T-helper 2 cell treated with Interferon-gamma antibody and Interleukin-4, amounts not matched to agents 5 μg/mL and 100 μg/mL, for 36 hours (primary cell): ENCODE data around the gene C16orf78.

ENCODE experiments used
- DNase-seq: peaks from one replicate; pipeline ENCODE4 v3.0.0; 2021; ENCODE audit warnings: low spot score
- H3K27ac Mint-ChIP-seq: one replicate; pipeline ENCODE4 v1.8.0; 2021; ENCODE audit warnings: mild to moderate bottlenecking, mixed read lengths
- H3K27me3 Mint-ChIP-seq: one replicate; pipeline ENCODE4 v1.8.0; 2021; ENCODE audit warnings: low read depth, mixed read lengths
- H3K36me3 Mint-ChIP-seq: one replicate; pipeline ENCODE4 v1.8.0; 2021; ENCODE audit warnings: low read depth, mixed read lengths
- H3K4me1 Mint-ChIP-seq: one replicate; pipeline ENCODE4 v1.8.0; 2021; ENCODE audit warnings: low read depth, mixed read lengths
- H3K4me3 Mint-ChIP-seq: one replicate; pipeline ENCODE4 v1.8.0; 2022; ENCODE audit warnings: mild to moderate bottlenecking, moderate library complexity, mixed read lengths
- H3K9me3 Mint-ChIP-seq: one replicate; pipeline ENCODE4 v1.8.0; 2021; ENCODE audit warnings: mixed read lengths

Gene C16orf78, protein sequence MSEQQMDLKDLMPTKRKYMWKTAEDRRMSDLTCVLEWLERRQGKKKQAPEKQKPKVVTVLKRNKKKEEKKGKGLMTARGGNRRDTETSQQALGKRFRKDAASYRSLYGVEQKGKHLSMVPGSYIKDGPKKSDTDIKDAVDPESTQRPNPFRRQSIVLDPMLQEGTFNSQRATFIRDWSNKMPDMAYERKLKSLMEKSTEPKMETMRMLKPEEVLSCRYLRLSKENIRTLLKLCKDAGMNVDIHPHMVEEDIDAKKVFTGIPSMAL

DNA sequence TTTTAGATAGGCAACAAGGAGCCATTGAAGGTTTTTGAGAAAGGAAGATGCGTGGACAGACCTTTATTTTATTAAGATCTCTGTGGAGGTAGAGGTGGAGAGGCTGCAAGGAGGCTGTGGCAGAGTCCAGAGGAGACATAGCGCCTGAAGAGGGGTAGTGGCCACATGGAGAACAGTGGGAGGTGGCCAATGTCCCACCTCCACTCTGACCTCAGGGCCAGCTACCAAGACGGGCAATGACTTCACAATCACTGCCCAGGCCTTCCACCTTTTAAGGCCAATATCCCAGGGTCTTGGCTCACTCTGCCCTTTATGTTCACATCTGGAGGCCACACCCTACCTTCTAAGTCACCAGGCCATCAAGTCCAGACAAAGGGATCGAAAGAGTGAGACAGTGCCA is at the start of gene C16orf78:
C16orf78 (plus strand) TSS at position 301 of the 400 bp plus-strand sequence. CDS start 136 bp downstream, outside the sequence.
- no peak for DNase-seq
- H3K36me3 Mint-ChIP-seq, result no peaks in the 10 kb centered on the region
- no peak within 1 kb of the TSS for H3K27ac Mint-ChIP-seq
- no peaks in the 10 kb centered on the region for H3K9me3 Mint-ChIP-seq
- no peaks in the 10 kb centered on the region for H3K27me3 Mint-ChIP-seq
- no peaks in the 10 kb centered on the region for H3K4me1 Mint-ChIP-seq
- H3K4me3 Mint-ChIP-seq, result no peak within 1 kb of the TSS

DNA sequence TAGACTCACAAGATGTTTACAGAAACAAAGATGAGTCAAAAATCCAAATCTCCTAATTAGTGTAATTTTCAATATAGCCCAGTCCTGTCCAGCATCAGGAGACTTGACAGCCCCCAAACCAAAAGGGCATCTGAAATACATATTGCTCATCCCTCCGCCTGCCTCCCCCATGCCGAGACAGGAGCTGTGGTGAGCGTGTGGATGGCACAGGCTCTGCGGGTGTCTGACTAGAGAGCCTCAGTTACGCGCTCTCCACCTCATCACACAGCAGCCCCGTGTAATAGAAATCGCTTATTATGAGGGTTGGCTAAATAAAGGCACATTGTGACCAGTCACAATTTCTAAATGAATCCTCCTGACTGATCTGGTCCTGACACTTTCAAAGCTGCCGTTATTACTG is 48.9 kb upstream of the C16orf78 start:
- Mint-ChIP-seq H3K9me3 (no peaks in the 10 kb centered on the region), H3K27ac (no peak overlapping the region), H3K4me3 (no peak overlapping the region), H3K27me3 (no peaks in the 10 kb centered on the region), H3K36me3 (no peaks in the 10 kb centered on the region), H3K4me1 (no peaks in the 10 kb centered on the region)
- no peak for DNase-seq

DNA sequence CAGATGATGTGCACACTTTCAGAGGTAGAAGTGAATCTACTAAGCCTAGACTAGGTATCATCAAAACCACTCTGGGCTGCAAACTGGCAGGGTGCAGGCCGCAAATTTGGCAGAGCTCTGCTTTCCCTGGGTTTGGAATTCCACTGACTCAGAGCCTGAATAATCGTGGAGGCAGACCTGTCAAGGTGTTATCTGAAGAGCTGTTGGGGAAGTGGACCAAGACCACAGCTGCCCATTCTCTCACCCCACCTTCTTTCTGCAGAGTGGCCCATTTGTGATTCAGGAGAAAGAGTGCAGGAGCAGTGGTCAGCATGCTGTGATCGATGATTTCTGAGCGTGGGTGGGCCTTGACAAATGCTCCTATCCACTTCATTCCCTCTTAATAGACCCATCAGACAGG is 46.1 kb upstream of the C16orf78 start:
- no peaks in the 10 kb centered on the region for H3K36me3 Mint-ChIP-seq
- no peaks in the 10 kb centered on the region for H3K9me3 Mint-ChIP-seq
- no peak overlapping the region for H3K27ac Mint-ChIP-seq
- no peak overlapping the region for H3K4me3 Mint-ChIP-seq
- H3K27me3 Mint-ChIP-seq, result no peaks in the 10 kb centered on the region
- no peak for DNase-seq
- no peaks in the 10 kb centered on the region for H3K4me1 Mint-ChIP-seq

DNA sequence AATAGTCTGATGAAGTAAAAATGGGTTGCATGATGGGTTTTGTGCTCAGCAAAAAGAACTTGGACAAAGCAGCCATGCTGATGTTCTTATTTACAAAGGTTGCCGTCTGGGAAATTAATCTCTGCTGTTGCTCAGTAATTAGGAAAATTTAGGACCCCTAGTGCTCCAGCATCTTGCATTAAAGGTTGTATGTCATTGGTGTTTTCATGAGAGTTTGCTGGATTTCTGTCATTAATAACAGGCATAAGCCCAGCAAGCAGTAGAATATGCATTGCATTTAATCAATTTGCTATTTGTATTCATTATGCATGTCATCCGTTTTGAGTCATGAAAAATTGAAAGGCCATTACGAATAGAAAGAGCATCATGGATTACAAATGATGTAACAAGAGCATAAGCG is 45.3 kb upstream of the C16orf78 start:
- no peak for DNase-seq
- no peaks in the 10 kb centered on the region for H3K36me3 Mint-ChIP-seq
- H3K27me3 Mint-ChIP-seq, result no peaks in the 10 kb centered on the region
- no peaks in the 10 kb centered on the region for H3K9me3 Mint-ChIP-seq
- H3K4me3 Mint-ChIP-seq, result no peak overlapping the region
- H3K4me1 Mint-ChIP-seq, result no peaks in the 10 kb centered on the region
- H3K27ac Mint-ChIP-seq, result no peak overlapping the region

DNA sequence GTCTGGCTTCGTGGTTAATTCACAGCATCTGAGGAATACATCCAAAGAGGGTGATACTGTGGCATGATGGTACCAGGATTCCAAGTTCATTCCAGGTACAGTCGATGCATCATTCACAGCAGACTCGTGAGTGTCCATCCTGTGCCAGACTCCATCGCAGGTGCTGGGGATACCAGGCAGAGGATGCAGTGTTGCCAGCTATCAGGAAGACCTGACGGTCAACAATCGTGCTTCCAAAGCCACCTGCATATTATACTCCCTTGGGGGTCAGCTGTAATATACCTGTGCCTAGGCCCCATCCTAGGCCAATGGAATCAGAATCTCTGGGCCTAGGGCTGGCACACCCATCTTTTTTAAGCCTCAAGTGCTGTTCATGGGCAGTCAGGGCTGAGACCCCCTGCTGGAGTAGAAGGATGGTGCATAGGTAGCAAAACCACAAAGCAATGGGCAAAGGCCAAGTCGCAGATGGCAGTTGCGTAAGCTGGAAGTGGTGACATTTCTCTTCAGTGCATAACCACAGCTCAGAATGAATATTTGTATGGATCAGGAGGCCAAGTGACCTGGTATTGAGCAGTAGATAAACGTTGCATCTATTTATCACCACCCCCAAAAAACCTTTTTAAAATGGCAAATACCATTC is 42.9 kb upstream of the C16orf78 start:
- no peaks in the 10 kb centered on the region for H3K27me3 Mint-ChIP-seq
- H3K36me3 Mint-ChIP-seq, result no peaks in the 10 kb centered on the region
- H3K27ac Mint-ChIP-seq, result no peak overlapping the region
- no peak for DNase-seq
- no peaks in the 10 kb centered on the region for H3K4me1 Mint-ChIP-seq
- no peaks in the 10 kb centered on the region for H3K9me3 Mint-ChIP-seq
- no peak overlapping the region for H3K4me3 Mint-ChIP-seq

DNA sequence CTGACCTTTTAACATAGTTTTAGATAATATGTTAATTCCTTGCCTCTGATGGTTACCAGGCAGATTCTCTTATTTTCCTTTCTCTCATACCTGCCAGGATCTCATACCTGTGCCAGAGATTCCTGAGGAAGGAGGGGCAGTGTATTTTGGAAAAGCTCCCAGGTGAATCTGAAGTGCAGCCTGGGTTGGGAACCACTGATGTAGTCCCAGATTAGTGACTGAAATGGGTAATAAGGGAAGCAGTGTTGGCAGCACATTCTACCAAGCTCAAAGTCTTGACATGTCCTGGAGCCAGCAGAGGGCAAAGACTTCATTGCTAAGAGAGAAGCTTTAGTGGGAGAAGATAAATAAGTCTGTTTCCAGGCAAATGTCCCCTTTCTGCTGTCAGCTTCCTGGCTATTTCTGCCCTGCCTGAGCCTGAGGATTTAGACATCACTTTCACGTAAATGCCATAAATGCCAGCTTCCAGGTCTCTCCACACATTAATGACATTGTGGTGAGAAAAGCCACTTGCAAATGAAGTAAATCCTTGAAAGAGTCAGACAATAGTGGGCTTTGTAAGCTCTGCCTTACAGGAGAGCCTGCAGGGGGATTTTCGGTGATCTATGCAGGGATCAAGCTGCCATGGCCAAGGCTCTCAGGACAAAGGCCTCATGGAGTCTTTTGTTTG is 40.9 kb upstream of the C16orf78 start:
- DNase-seq, result no peak
- H3K27ac Mint-ChIP-seq, result no peak overlapping the region
- no peaks in the 10 kb centered on the region for H3K9me3 Mint-ChIP-seq
- H3K4me3 Mint-ChIP-seq, result no peak overlapping the region
- no peaks in the 10 kb centered on the region for H3K36me3 Mint-ChIP-seq
- H3K27me3 Mint-ChIP-seq, result no peaks in the 10 kb centered on the region
- H3K4me1 Mint-ChIP-seq, result no peaks in the 10 kb centered on the region

DNA sequence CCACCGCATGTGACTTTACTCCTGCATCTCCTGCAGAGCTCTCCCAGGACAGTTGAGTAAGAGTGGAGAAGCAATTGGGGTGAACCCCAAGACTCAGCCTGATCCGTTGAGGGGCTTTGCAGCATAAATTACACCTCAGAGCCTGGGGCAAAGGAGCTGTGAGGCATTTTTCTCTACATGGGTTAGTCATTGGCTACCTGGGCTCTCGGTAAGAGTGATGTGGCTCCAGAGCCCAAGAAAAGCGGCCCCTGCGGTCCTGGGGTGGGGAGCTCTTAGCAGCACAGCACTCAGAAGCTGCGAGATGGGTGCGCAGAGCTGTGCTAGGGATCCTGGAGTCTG is 40.4 kb upstream of the C16orf78 start:
- Mint-ChIP-seq H3K36me3 (no peaks in the 10 kb centered on the region), H3K4me3 (no peak overlapping the region), H3K27me3 (no peaks in the 10 kb centered on the region), H3K4me1 (no peaks in the 10 kb centered on the region), H3K9me3 (no peaks in the 10 kb centered on the region), H3K27ac (no peak overlapping the region)
- no peak for DNase-seq

DNA sequence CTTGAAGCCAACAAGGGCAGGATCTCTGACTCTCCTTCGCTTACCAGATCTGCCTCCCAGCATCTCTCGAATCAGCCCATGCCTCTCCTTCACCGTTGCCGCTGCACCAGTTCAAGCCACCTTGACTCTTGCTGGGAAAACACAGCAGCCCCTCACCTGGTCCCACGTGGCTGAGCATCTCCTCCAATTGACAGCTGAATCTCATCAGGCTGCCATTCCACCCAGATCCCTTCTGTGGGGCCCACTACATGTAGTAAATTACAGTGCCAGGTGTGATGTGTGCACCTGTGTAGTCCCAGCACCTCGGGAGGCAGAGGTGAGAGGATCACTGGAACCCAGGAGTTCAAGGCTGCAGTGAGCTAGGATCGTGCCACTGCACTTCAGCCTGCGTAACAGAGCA is 37.8 kb upstream of the C16orf78 start:
- H3K27me3 Mint-ChIP-seq, result no peaks in the 10 kb centered on the region
- no peaks in the 10 kb centered on the region for H3K9me3 Mint-ChIP-seq
- no peaks in the 10 kb centered on the region for H3K36me3 Mint-ChIP-seq
- H3K27ac Mint-ChIP-seq, result no peak overlapping the region
- no peaks in the 10 kb centered on the region for H3K4me1 Mint-ChIP-seq
- H3K4me3 Mint-ChIP-seq, result no peak overlapping the region
- DNase-seq, result no peak

DNA sequence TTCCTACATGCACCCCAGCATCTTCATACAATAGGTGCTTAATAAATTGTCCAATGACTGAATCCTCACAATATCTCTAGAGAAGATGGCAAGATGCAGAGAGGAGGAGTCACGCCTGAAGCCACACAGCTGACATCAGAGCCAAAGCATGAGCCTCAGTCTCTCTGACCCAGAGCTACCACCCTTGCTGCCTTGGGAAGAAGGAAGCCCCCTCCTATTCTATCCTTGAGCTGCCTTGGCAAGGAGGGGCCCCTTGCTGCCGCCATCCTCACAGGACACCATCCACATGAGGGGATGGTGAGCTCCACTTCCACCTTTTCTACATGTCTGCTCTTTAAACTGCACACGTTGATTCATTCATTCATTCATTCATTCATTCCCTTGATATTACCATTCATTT is 37.0 kb upstream of the C16orf78 start:
- no peak overlapping the region for H3K27ac Mint-ChIP-seq
- H3K9me3 Mint-ChIP-seq, result no peaks in the 10 kb centered on the region
- no peaks in the 10 kb centered on the region for H3K36me3 Mint-ChIP-seq
- H3K4me1 Mint-ChIP-seq, result no peaks in the 10 kb centered on the region
- DNase-seq, result no peak
- no peak overlapping the region for H3K4me3 Mint-ChIP-seq
- no peaks in the 10 kb centered on the region for H3K27me3 Mint-ChIP-seq

DNA sequence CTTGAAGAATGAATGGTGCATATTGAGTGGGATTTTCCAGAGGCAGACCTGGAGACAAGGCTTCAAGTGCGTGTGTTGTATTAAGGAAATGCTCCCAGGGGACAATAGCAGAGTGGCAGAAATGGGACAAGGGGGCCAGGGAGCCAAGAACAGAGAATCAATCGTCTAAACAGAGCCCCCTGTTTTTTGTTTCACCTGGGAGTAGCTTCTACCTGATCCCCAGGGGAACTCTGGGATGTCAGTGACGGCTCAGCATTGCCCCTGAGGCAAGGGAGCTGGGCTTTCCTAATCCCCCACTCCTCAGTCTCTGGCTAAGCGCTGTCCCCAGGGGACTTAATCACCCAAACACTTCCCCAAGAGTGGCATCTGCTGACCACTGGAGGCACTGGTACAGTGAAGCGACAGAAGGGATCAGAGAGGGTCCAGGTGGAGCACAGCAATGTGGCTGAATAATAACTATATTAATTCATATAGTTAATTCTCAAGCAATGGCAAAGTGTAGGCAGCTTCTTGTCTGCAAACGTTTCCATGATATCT is 35.7 kb upstream of the C16orf78 start:
- DNase-seq, result no peak
- H3K36me3 Mint-ChIP-seq, result no peaks in the 10 kb centered on the region
- H3K4me3 Mint-ChIP-seq, result no peak overlapping the region
- no peak overlapping the region for H3K27ac Mint-ChIP-seq
- H3K9me3 Mint-ChIP-seq, result no peaks in the 10 kb centered on the region
- no peaks in the 10 kb centered on the region for H3K4me1 Mint-ChIP-seq
- no peaks in the 10 kb centered on the region for H3K27me3 Mint-ChIP-seq

DNA sequence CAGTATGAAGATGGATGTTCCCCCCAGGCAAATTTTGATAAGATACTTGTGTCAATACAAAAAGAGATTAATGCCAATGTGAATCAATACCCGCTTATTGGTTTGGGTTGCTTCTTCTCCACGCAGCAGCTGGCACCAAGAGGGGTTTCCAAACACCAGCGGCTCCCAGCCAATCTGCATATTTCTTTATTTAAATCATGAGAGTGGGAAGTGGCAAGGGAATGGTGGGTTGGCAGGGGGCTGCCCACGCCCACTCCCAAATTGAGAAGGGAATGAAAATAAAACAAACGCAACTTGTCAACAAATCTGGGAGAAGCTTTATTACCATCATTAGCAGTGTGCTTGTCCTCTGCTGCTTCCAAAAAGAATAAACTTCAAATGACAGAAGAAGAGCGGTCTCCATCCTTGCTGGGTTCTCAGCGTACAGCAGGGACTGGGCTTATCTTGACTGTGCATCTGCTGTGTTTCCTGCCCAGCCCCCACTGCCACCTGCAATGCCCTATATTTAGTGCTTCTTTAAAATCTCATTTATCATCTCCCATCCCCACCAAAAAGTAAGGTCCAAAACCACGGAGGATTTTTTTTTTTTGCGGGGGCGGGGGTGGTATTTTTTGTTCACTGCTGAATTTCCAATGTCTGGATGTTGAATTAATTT is 34.9 kb upstream of the C16orf78 start:
- no peaks in the 10 kb centered on the region for H3K4me1 Mint-ChIP-seq
- no peak for DNase-seq
- H3K27ac Mint-ChIP-seq, result no peak overlapping the region
- no peaks in the 10 kb centered on the region for H3K36me3 Mint-ChIP-seq
- no peaks in the 10 kb centered on the region for H3K27me3 Mint-ChIP-seq
- H3K9me3 Mint-ChIP-seq, result no peaks in the 10 kb centered on the region
- no peak overlapping the region for H3K4me3 Mint-ChIP-seq

DNA sequence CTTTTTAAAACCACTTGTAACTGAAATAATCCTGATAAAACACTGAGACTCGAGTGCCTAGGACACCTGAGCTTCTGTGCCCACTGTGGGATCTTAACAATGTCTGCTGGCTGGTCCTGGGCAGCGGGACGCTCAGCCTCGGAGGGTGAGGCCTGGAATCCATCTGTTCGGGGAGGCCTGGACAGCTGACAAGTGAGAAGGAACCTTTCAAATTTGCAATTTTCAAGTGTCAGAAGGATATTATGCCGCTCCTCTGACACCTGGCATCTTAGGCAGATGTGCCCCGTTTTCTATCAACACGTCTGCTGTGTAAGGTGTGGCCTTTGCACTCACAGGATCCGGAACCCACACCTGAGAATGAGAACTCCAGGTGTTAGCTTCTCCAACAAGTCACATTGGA is 33.1 kb upstream of the C16orf78 start:
- H3K4me1 Mint-ChIP-seq, result no peaks in the 10 kb centered on the region
- no peaks in the 10 kb centered on the region for H3K27me3 Mint-ChIP-seq
- DNase-seq, result no peak
- no peak overlapping the region for H3K27ac Mint-ChIP-seq
- no peak overlapping the region for H3K4me3 Mint-ChIP-seq
- H3K9me3 Mint-ChIP-seq, result no peaks in the 10 kb centered on the region
- H3K36me3 Mint-ChIP-seq, result no peaks in the 10 kb centered on the region

DNA sequence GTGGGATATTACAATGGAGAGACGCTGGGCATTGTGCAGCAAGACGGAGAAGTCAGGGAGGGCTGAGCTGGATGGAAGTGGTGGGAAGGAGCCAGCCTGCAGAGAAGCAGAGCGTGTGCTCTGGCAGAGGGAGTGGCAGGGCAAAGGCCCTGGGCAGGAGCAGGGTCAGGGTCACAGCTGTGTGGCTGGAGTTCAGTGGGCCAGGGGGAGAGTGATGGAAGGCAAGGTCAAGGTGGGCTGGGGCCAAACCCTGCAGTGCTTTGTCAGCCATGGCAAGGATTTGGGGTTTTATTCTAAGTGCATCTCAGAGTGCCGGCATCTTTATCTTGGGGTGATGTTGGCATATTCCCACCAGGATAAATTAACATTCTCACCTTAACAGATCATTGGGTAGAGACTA is 31.9 kb upstream of the C16orf78 start:
- Mint-ChIP-seq H3K4me3 (no peak overlapping the region), H3K27me3 (no peaks in the 10 kb centered on the region), H3K9me3 (no peaks in the 10 kb centered on the region), H3K4me1 (no peaks in the 10 kb centered on the region), H3K27ac (no peak overlapping the region), H3K36me3 (no peaks in the 10 kb centered on the region)
- DNase-seq, result no peak
